Epithelial cell of umbilical artery (primary cell): ENCODE data around the gene NAT8L. TPM values are rescaled to one million over a fixed set of nuclear protein-coding genes. Genes with fewer than 3 reads are reported as not detected.

Experiments
- total RNA-seq: library from RNA; depleted of rRNA; stranded (reverse); fragments of >200 nt; gene quantifications from 2 replicates; pipeline ENCODE4 v1.2.3, GENCODE V29; 2014

Gene NAT8L
- total RNA-seq: 0.32 TPM in 1 of 2 replicates, not detected in the other

GRCh38 chr4:2059046-2059725 lies at the start of gene NAT8L:
Gene NAT8L (plus strand): TSS chr4:2059327. CDS start chr4:2059512, 185 bp downstream.

Other genes with a start within 250 kb of the NAT8L start
- gene LETM1, start 203.2 kb upstream of the NAT8L start, total RNA-seq: 101 and 103 TPM in 2 replicates
- 55.2 and 79.6 TPM in 2 replicates for gene NSD2, start 187.9 kb upstream of the NAT8L start, total RNA-seq
- 11.2 and 14.6 TPM in 2 replicates for gene NELFA, start 50.4 kb upstream of the NAT8L start, total RNA-seq
- gene HAUS3, start 182.8 kb downstream of the NAT8L start, total RNA-seq: 10.4 and 20.4 TPM in 2 replicates
- 1.6 and 4.1 TPM in 2 replicates for gene POLN, start 182.8 kb downstream of the NAT8L start, total RNA-seq
- gene MXD4, start 202.8 kb downstream of the NAT8L start, total RNA-seq: 38.3 and 55.5 TPM in 2 replicates